GM21786 (cell line): Measurements from ENCODE around the gene SUGCT.

Experiments
- ATAC-seq: cut with Tn5 transposase; IDR thresholded peaks from one replicate; pipeline ENCODE4 v1.9.1; 2021; ENCODE audit not compliant: unreplicated experiment

Gene SUGCT

DNA sequence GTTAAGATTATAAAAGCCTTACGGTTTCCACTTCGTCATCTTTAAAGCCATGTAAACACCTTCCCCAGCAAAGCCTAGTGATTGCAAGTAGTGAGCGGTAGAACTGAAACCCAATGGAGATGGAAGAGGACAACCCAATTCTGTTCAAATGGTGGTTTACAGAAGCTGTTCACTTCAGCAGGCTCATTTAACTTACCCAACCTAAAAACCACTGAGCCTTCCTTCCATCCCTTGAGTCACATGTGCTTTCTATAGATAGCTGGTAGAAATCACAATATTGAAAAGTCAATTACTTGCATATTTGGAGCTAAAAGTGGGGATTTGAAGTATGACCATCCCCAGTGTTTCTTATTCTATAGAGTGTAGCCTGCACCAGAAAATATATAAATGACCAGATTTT lies 667.7 kb downstream of the SUGCT start:
- ATAC-seq: no peak

DNA sequence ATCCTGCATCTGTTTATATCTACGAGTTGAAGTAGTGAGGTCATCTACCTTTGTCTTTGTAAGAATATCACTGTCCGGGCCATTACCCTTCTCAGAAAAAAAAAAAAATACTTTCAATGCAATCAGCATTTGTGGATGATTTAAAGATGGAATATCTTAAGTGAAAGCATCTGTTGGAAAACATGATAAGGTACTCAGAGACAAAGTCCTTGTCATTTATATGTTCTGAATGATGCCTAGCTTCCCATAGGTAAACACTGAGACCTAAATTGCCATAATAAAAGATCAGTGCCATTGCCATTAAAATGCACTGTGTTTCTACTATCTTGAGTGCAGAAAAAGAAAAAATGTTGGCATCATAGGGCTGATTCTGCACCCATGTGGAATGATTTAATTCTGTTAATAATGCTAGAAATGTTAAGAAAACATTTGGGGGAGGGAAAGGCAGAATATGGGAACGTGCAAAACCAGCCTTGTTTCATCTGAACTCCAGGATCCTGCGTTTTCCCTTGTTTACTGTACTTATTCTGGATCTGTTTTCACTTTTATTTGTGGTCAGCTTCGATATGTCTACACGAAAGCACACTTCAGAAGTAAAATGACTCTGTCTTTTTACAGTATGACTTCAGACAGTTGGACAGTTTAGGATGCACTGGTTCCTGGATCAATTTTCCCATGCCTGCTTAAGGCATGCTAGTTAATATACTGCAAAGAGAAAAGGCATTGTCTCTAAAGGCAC lies 669.8 kb downstream of the SUGCT start:
- ATAC-seq: no peak

DNA sequence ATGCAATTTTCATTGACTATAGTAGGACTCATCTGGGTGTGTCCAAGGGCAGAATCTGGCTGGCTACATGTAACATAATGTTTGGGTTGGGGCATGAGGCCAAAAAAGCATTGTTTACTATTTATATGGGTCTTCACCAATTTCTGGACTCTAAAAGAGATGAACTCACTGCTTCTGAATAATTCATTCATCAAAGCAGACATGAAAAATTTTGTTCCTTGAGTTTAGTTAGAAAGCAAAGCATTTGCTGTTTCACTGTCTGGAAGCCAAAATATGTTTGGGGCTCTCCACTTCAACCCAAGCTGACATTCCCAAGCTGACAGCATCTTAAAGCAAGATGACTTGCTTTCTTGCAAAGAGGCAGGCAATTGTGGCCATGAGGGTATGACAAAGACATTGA lies 670.6 kb downstream of the SUGCT start:
- no peak for ATAC-seq

DNA sequence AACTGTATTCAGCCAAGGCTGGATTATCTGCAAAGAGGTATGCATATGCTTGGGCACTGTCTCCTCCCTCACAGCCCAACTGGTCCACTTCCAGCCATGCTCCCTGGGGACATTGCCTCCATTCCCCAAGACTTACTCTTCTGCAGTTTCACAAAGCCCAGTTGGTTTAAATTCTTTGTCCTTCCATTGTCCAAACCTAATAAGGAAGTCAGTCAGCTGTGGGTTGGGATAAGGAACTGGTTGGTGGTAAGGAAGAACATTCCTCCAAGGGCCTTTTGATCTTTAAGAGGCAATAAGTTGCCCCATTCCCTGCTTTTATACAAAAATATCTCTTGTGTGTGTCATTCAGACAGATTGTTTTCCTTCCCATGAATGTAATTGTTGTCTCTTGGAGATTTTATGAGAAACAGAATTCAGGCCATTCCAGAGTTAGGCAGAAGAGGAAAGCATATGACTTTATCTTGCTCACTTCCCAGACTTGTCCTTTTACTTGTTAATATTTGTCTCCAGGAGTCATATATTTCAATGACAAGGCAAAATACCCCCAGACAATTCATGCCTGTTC lies 673.7 kb downstream of the SUGCT start:
- no peak for ATAC-seq

DNA sequence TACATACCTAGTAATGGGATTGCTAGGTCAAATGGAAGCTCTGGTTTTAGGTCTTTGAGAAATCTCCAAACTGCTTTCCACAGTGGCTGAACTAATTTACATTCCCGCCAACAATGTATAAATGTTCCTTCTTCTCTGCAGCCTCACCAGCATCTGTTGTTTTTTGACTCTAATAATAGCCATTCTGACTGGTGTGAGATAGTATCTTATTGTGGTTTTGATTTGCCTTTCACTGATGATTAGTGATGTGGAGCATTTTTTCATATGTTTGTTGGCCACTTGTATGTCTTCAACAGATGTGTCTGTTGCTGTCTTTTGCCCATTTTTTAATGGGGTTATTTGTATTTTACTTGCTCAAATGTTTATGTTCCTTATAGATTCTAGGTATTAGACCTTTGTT lies 675.5 kb downstream of the SUGCT start:
- ATAC-seq: no peak

DNA sequence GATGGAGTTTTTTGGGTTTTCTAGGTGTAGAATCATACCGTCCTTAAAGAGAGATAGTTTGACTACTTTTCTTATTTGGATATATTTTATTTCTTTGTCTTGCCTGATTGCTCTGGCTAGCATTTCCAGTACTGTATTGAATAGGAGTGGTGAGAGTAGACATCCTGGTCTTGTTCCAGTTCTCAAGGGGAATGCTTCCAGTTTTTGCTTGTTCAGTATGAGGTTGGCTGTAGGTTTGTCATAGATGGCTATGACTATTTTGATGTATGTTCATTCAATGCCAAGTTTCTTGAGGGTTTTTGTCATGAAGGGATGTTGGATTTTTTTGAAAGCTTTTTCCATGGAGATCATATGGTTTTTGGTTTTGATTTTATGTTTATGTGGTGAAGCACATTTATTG lies 676.9 kb downstream of the SUGCT start:
- no peak for ATAC-seq

DNA sequence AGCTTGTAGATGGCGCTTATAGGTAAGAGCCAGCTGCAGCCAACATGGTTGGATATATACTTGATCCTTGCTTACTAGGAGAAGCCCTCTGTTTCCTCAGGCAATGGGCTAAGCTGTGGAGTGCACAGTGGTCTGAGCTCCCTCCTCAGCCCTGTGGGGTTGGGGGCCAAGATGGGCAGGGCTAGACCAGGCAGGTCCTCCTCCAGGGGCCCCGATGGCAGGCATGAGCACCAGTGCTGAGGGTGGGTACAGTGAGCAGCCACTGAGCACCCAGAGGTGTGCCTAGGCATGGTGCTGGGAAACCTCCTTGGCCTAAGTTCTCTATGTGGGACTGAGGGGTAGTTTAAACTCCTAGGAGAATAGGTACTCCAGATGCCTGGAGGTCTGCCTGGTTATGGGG lies 680.2 kb downstream of the SUGCT start:
- ATAC-seq: no peak

DNA sequence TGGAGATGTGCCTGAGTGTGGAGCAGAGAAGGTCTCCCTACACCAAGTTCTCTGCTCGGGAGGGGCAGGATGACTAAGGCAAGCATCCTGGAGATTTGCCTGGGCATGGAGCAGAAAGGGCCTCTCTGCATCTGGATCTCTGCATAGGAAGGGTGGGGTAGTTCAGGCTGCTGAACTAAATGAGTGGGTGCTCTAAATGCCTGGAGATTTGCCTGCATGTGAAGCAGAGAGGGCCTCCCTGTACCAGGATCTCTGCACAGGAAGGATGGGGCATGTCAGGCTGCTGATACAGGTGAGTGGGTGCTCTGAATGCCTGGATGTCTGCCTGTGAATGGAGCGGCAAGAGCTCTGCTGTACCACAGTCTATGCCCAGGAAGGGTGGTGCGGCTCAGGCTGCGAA lies 680.7 kb downstream of the SUGCT start:
- no peak for ATAC-seq

DNA sequence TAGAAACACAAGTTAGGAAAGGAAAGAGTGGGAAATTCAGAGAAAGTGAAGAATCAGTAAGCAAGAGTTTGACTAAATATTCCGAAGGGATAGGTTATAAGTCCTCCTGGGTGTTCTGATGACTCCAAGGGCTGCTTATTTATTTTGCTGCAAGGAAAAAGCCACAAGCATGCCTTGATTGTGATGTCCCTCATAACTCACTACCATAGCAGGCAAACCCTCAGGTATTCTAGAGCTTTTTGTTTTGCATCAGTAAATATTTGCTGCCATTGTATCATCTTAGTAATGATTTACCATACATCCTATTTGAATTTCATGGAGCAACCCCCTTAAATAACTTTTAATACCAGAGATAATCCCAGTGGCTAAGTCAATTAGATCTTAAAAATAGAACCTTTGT lies 688.1 kb downstream of the SUGCT start:
- no peak for ATAC-seq

DNA sequence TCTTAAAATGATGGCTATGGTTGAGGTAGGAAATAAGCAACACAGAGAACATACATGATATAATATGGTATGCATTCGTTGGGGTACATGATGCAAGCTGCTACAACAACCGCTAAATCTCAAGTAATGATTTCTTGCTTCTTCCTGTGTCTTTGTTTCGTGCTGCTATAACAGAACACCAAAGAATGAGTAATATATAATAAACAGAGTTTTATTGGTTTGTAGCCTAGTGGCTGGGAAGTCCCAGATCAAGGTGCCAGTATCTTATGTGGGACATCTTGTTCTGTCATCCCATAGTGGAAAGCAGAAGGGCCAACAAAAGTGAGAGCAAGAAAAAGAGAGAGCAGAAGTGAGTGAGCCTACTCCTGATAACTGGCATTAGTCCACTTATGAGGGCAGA lies 689.7 kb downstream of the SUGCT start:
- no peak for ATAC-seq

DNA sequence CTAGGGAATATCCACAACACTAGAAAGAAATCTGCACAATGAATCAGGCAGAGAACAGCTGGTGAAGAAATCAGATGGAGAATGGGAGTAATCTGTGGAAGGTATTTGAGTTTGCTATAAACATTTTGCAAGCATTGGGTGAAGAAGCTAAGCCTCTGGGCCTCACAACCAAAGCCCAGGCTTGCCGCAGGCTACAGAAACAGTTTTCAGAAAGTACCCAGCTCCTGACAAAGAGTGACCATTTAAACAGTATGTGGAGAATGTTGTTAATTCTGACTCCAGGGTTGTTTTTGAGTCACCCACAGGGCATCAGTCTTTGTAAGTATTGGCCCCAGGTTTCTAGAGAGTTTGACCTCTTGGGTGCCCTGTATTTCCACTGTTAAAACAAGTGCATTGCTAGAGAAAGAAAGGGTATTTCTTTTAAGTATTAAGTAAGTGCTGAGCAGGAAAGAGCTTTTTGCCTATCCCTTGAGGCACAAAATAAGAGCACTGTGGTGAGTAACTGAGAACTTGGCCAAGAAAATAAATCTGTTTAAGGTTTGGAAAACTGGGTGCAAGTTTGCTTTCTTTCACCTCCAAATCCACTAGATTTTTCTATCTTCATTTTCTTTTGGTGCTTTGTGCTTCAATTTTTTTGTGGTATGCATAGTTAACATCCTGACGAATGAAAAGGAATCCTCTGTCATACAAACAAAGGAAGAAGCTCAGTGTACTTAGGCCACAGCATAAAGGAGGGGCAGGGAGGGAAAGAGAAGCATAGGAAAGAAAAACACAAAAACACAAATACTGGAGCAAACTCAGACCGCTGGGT lies 691.8 kb downstream of the SUGCT start:
- no peak for ATAC-seq

DNA sequence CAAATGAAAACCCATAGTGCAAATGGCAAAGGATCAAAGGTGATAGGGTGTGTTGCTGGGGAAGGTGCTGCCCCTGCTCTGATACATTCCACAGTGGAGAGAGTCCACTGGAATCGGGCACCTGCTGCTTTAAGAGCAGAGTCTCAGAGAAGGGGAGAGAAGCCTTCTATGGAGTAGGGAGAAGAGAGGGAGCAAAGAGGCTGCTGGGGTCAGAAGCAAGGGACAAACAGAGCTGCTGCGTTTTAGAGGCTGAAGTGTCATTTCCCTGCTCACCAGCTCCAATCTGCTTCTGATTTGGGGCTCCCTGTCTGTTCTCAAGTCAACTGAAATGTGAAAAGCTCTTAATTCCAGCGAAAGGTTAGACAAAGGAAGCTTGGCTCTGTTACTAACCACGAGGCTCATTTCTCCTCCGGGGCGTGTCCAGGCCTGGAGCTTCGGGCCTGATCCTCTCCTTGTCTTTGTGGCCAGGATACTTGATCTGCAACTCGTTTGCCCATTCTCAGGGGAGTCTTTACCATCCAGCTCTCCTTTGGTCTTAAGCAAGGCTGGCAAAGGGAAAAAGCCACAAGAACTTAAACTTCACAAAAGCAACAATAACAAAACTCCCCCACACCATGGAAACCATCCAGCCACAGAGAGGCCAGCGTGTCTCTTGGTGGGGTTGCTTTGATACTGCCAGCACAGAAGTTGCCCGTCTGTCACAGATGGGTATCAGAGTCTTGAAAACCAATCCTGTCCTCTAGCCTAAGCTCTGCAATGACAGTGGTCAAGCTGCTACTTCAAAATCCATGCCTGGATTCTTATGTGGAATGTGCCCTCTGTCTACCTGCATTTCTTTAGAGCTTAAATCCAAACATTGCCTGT lies 692.6 kb downstream of the SUGCT start:
- ATAC-seq: no peak

DNA sequence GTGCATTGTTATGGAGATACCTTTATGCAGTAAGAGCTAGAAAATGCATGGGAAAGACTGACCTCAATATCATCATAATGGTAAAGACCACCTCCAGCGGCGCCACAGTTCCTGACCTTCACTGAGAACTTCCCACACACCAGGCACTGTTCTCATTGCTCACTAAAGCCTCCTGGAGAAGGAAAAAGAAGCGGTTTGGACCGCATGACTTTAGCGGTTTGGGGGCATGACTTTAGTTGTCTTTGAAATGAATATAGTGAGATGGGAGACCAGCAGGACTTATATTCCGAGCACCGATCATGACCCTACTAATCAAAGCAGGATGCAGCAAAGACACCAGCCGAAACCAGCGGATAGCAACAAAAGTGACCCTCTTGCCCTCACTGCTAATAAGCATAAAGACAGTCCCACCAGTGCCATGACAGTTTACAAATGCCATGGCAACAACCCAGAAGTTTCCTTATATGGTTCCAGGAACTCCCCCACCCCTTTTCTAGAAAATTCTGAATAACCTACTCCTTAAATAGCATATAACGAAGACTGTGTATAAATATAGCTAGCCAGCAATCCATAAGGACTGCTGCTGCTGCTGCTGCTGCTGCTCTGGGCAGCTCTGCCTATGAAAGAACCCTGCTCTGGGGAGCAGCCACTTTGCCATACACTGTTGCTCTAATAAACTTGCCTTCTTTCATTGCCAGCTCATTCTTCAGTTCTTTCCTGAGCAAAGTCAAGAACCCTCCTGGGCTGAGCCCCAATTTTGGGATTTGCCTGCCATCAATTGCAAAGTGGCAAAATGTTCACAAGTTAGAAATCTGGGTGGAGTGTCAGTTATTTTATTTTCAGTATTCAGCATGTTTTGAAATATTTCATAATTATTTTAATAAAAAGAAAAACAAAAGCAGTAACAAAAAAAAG lies 694.1 kb downstream of the SUGCT start:
- no peak for ATAC-seq

DNA sequence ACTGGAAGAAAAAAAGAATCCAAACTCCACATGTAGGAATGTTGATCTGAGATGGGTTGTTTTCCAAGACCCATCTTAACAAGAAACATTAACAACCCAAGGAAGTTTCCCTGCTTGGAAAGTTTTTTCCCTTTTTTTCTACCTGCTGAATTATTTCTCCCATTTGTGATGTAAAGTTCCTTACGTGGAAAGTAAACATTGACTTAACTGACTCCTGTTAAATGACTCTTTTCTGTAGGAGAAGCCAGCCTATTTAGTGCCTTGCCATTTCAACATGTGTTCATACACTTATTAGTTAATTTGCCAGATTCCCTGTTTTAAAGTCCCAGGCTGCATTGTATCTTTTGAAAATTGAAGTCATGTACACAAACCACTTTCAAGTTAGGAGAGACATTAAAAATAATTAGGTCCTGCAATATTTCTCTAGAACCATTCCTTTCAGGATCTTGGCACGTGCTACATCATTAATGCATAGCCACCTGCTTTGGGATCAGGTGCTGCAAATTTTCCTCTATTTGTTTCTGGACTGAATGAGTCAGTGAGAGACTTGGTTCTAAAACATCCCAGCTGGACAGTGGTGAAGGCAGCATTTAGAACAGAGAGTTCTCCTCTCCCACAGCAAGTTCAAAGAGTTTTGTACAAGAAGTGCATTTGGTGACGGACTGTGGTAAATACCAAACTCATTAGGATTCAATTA lies 698.5 kb downstream of the SUGCT start:
- ATAC-seq: no peak

DNA sequence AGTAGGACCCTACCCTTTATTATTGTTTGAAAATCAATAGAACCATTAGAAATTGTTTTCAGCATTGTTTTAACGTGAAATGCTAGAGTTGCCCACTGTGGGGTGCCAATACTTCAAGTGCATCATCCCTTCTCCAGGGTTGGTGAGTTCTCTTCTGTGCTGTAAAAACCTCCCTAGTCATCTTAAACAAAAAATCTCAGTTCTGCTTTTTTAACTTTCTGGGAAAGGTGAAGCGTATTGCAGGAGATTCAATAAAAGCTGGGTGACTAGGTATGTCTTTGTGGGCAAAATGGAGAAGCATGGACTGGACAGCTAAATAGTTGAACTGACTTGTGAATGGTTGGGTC lies 699.1 kb downstream of the SUGCT start:
- no peak for ATAC-seq

DNA sequence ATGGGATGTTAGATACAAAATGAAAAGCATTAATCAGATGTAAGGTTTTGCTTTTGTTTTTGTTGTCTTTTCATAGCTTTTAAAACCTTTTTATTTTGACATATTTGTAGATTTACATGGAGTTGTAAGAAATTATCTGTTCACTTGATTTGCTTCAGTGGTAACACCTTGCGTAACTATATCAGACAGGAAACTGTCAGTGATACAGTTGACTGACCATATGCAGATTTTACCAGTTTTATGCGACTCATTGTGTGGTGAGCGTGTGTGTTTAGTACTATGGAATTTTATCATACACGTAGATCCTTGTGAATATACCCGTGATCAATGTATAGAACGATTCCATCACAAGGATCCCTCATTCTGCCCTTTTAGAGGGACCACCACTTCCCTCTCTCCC lies 701.4 kb downstream of the SUGCT start:
- ATAC-seq: no peak

DNA sequence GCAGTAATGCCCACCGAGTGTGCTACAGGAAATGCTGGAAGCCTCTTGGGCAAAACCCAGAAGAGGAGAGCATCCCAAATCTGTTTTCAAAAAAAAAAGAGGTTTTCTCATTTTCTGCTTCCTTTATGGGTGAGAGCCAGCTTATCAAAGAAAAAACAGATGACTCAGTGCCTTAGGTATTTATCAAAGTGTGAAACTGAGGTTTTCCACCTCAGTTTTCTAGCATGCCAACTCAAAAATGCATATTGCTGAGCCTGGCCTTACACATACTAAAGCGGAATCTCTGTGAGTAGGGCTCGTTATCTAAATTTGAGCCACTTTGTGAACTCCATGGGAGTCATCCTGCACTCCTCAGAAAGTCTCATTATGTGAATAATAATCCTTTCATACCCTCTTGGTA lies 705.1 kb downstream of the SUGCT start:
- no peak for ATAC-seq

DNA sequence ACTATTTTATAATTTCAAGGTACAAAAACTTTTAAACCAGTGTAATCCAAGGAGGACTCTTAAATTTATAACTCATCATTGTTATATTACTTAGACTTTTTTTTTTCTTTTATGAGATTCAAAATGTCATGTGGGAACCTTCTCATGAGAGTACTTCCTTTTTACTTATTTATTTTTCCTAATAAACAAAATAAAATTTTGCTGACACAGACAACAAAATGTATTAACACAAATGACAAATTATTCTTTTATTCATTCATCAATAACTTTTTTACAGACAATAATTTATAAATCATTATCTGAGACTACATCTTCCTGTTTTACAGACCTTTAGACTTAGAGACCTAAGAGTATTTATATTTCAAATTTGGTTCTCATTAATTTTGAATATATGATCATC lies 706.2 kb downstream of the SUGCT start:
- ATAC-seq: no peak

DNA sequence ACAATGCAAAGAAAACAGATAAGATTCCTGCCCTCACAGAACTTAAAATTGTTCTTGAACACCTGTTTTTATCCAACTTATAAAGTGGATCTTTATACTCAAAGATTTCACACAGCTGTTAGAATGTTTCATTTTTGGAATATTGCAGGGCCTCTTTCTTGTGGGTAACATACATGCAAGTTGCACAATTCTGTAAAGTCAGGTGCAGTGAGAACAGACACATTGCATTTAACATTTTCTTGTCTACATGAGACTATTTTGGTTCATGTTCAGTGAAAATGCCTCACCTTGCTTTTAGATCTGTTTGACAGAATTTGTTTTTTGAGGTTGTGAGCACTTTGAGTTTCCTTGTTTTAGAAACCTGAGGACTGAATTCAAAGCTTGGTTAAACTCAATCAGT lies 707.8 kb downstream of the SUGCT start:
- no peak for ATAC-seq
